Measurements from ENCODE around the gene TIGD4. TPM values are rescaled to one million over a fixed set of nuclear protein-coding genes. Genes with fewer than 3 reads are reported as not detected.

TIGD4 gene
- polyA plus RNA-seq, 1 of the 3 experiments (the other 2 are of a cell fraction) = 0.13 TPM

DNA sequence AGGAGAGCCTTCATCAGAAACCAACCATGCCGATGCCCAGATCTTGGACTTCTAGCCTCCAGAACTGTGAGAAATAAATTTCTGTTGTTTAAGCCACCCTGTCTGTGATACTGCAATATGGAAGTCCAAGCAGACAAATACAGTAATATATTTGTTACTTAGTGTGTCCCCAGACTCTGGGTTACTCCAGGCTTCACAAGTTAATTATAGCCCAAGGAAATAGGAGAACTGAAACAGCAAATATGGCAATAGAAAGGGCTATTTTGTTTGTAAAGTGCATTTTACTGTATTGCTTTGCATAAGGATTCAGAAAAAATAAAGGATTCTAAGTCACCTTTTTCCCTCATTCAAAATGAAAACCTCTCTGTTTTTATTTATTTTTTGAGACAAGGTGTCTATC, 15.7 kb downstream of the TIGD4 start:
- POLR2A ChIA-PET = no interaction called here

DNA sequence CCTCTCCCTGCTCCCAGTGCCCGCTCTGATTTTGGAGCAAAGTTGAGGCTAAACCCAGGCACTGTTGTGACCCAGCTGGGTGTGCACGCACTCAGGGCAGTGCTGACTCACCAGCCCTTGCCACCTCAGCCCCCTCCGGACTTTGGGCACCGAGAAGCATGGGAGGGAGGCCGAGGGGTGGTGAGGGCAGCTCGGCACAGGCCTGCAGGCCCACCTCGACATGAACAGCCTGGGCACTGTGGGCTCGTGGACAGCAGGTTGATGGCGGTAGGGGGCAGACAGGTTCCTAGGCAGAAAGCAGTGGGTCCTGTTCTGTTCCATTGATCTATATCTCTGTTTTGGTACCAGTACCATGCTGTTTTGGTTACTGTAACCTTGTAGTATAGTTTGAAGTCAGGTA, 30.9 kb downstream of the TIGD4 start:
- H3K27ac ChIP-seq (ENCODE audit: low read depth in 2 of 2, low read length in 1 of 2) = no peak overlapping the region
- H4K20me1 ChIP-seq (ENCODE audit: insufficient read depth) = no peaks in the 10 kb centered on the region
- WGBS (ENCODE audit: low lambda C conversion rate) = 65% methylated on average over 4 of the region's 9 CpGs
- no peaks in the 10 kb centered on the region for H3K79me2 ChIP-seq (ENCODE audit: insufficient read depth)
- ChIA-PET POLR2A (no interaction called here), CTCF (no interaction called here)
- DNase-seq = no peak
- H3K27me3 ChIP-seq (ENCODE audit: insufficient read depth) = no peaks in the 10 kb centered on the region
- no peak overlapping the region for H3K9ac ChIP-seq
- H3F3A ChIP-seq (replicated peaks; ENCODE audit: insufficient read depth) = no peaks in the 10 kb centered on the region
- TF ChIP-seq, protein P1, sequence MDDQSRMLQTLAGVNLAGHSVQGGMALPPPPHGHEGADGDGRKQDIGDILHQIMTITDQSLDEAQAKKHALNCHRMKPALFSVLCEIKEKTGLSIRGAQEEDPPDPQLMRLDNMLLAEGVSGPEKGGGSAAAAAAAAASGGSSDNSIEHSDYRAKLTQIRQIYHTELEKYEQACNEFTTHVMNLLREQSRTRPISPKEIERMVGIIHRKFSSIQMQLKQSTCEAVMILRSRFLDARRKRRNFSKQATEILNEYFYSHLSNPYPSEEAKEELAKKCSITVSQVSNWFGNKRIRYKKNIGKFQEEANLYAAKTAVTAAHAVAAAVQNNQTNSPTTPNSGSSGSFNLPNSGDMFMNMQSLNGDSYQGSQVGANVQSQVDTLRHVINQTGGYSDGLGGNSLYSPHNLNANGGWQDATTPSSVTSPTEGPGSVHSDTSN (IDR thresholded peaks at IDR 0.05) = no peak
- no peak for TF ChIP-seq MXI1 (IDR thresholded peaks at IDR 0.05; ENCODE audit: low read depth, low read length)
- H3K4me1 ChIP-seq (ENCODE audit: control insufficient read depth in 1 of 2, insufficient read depth in 2 of 2, low read depth in 1 of 2, low read length in 1 of 2) = no peaks in the 10 kb centered on the region
- H2AFZ ChIP-seq (ENCODE audit: low read depth) = no peak overlapping the region
- H3K36me3 ChIP-seq (replicated peaks in 1 of 2; ENCODE audit: control insufficient read depth in 1 of 2, insufficient read depth in 2 of 2, low read length in 1 of 2) = no peaks in the 10 kb centered on the region
- no peaks in the 10 kb centered on the region for H3K9me3 ChIP-seq
- H3K9me2 ChIP-seq = no peaks in the 10 kb centered on the region
- no peak overlapping the region for H3K4me3 ChIP-seq (ENCODE audit: low read depth in 2 of 2, low read length in 1 of 2)
- H3K4me2 ChIP-seq = no peak overlapping the region

More for the DNA sequence above, 15.7 kb downstream of the TIGD4 start:
- no peaks in the 10 kb centered on the region for H3F3A ChIP-seq (replicated peaks; ENCODE audit: insufficient read depth)
- no peaks in the 10 kb centered on the region for H3K36me3 ChIP-seq (replicated peaks in 1 of 2; ENCODE audit: control insufficient read depth in 1 of 2, insufficient read depth in 2 of 2, low read length in 1 of 2)
- no peak overlapping the region for H3K27ac ChIP-seq (ENCODE audit: low read depth in 2 of 2, low read length in 1 of 2)
- no peaks in the 10 kb centered on the region for H3K27me3 ChIP-seq (ENCODE audit: insufficient read depth)
- H3K9ac ChIP-seq = no peak overlapping the region
- 50% methylated on average over 1 of the region's 1 CpG for WGBS (ENCODE audit: low lambda C conversion rate)
- no peaks in the 10 kb centered on the region for H3K9me3 ChIP-seq
- CTCF ChIA-PET = no interaction called here
- no peak for DNase-seq
- H3K4me1 ChIP-seq (ENCODE audit: control insufficient read depth in 1 of 2, insufficient read depth in 2 of 2, low read depth in 1 of 2, low read length in 1 of 2) = no peaks in the 10 kb centered on the region
- TF ChIP-seq, protein P1 (IDR thresholded peaks at IDR 0.05) = no peak
- TF ChIP-seq, protein P2, sequence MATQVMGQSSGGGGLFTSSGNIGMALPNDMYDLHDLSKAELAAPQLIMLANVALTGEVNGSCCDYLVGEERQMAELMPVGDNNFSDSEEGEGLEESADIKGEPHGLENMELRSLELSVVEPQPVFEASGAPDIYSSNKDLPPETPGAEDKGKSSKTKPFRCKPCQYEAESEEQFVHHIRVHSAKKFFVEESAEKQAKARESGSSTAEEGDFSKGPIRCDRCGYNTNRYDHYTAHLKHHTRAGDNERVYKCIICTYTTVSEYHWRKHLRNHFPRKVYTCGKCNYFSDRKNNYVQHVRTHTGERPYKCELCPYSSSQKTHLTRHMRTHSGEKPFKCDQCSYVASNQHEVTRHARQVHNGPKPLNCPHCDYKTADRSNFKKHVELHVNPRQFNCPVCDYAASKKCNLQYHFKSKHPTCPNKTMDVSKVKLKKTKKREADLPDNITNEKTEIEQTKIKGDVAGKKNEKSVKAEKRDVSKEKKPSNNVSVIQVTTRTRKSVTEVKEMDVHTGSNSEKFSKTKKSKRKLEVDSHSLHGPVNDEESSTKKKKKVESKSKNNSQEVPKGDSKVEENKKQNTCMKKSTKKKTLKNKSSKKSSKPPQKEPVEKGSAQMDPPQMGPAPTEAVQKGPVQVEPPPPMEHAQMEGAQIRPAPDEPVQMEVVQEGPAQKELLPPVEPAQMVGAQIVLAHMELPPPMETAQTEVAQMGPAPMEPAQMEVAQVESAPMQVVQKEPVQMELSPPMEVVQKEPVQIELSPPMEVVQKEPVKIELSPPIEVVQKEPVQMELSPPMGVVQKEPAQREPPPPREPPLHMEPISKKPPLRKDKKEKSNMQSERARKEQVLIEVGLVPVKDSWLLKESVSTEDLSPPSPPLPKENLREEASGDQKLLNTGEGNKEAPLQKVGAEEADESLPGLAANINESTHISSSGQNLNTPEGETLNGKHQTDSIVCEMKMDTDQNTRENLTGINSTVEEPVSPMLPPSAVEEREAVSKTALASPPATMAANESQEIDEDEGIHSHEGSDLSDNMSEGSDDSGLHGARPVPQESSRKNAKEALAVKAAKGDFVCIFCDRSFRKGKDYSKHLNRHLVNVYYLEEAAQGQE (IDR thresholded peaks at IDR 0.05; ENCODE audit: low read depth, low read length) = no peak
- TF ChIP-seq FOXJ3 (CRISPR knock-in tag; IDR thresholded peaks at IDR 0.05) (no peak), MXI1 (IDR thresholded peaks at IDR 0.05; ENCODE audit: low read depth, low read length) (no peak), GATA2 (CRISPR knock-in tag; IDR thresholded peaks at IDR 0.05) (no peak), JUND (IDR thresholded peaks at IDR 0.05) (no peak)
- no peak overlapping the region for H2AFZ ChIP-seq (ENCODE audit: low read depth)
- H3K4me3 ChIP-seq (ENCODE audit: low read depth in 2 of 2, low read length in 1 of 2) = no peak overlapping the region
- H4K20me1 ChIP-seq (ENCODE audit: insufficient read depth) = no peaks in the 10 kb centered on the region
- H3K9me2 ChIP-seq = no peaks in the 10 kb centered on the region
- no peaks in the 10 kb centered on the region for H3K79me2 ChIP-seq (ENCODE audit: insufficient read depth)
- H3K4me2 ChIP-seq = no peak overlapping the region

Data from SK-N-SH (cell line).